Stimulated activated CD8-positive, alpha-beta memory T cell treated with anti-CD3 and anti-CD28 coated beads, Interleukin-4, amount 100 ng/mL, for 48 hours (primary cell): ENCODE results near the gene SLC12A7.
"Not testable (repeated sequence)": the region's sequence is repeated elsewhere in the genome, so short reads cannot be mapped to it uniquely, and the experiment has no call there.

Experiments used
- DNase-seq: peaks from one replicate; pipeline ENCODE4 v3.0.0-alpha.2; 2020

The SLC12A7 gene

GRCh38 chr5:1095990-1096363 lies 15.9 kb downstream of the SLC12A7 start:
- DNase-seq, result no peak

GRCh38 chr5:1095302-1095989 lies 16.4 kb downstream of the SLC12A7 start:
- no peak for DNase-seq

GRCh38 chr5:1094670-1095190 lies 17.1 kb downstream of the SLC12A7 start:
- no peak for DNase-seq

DNA sequence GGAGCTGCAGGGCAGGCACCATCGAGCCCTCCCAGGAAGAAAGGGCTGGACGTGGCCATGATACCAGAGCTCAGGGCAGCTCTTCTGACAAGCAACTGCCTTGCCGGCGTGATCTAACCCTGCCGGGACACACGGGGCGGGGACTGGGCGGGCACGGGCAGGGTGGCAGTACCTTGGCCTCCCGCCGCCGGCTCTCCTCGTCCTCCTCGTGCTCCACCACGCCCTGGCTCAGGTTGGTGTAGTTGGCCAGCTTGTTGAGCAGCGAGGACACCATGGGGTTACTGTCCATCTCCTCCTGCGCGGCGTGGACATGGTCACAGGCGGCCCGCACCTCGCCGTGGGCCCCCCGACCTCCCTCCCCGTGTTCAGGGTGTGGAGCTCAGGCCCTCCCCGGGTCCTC lies 18.5 kb downstream of the SLC12A7 start:
- DNase-seq, result no peak

DNA sequence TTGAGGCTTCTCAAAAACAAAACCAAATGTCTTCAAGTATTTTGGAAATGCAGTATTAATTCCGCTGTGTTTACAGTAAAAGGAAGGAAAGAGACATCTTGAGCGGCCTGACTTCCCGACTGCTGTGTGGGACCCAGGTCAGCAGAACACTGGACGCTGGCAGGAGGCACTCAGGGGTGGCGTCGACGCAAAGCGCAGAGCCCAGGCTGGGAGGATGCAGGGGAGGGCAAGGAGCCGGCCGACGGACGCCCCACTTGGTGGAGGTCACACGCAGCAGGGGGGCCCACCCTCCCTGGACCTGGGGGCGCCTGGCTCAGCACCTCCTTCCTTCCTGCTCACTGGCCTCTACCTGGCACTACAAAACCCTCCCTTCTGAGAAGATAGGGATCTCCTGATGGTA lies 19.7 kb downstream of the SLC12A7 start:
- no peak for DNase-seq

DNA sequence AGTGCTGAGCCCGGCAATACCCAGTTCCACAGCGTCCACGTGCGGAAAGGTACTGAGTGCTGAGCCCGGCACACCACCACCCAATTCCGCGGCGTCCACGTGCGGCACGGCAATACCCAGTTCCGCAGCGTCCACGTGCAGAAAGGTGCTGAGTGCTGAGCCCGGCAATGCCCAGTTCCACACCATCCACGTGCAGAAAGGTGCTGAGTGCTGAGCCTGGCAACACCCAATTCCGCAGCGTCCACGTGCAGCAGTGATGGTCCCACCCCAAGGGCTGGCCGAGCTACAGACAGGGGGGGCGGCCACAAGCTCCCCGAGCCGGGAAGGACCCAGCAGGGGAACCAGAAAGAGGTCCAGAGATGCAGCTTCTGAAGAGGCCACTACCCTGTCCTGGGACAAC lies 20.2 kb downstream of the SLC12A7 start:
- DNase-seq, result no peak

GRCh38 chr5:1090538-1090937 lies 21.3 kb downstream of the SLC12A7 start:
- DNase-seq, result no peak

- no peak for DNase-seq
These were observed 22.2 kb downstream of the SLC12A7 start for GRCh38 chr5:1089621-1090040.

DNA sequence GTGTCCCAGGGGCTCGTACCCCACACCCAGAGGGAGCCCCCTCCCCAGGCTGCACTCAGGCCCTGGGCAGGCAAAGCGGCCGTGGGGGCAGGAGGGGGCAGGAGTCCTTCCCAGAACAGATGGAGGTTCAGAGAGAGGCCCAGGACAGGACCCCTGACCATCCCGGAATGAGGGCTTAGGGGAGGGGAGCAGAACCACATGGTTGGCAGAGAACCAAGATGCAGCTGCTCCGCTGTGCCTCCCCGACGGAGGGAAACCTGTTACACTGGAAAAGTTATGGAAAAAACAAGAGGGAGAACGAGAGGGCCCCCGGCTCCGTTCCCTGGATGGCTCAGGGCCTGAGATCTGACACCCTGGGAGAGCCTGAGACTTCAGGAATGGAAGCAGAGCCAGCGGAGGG lies 22.7 kb downstream of the SLC12A7 start:
- no peak for DNase-seq

DNA sequence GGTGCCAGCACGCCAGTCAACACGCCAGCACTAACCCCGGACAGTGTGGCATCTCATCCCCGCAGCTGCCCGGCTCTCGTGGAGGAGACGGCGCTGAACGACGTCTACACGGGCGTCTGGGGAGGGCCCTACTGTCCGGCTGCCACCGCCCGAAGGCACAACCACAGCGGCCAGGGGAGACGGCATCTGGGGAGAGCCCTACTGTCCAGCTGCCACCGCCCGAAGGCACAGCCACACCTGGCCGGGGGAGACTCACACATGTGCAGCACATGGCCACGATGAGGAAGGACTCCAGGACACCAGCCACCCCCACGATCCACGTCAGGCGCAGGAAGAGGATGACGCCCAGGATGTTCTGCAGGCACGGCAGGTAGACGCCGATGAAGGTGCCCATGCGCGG lies 23.1 kb downstream of the SLC12A7 start:
- DNase-seq, result no peak

DNA sequence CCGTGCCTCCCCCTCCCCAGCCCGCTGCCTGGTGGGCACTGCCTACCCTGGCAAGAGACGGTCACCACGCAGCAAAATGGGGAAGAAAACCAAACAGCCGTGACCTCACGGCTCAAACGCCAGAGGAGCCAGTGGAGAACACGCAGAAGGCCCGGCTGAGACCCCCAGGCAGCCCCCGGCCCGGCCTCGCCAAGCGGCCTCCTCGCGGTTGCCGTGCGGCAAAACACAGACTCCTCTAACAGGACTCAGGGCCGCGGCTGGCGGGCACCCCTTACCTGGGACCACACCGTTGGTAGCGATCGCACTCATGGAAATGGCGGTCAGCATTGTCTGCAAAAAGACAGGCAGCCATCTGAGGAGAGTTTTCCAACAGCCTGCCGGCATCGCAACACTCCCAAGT lies 23.8 kb downstream of the SLC12A7 start:
- DNase-seq, result no peak

DNA sequence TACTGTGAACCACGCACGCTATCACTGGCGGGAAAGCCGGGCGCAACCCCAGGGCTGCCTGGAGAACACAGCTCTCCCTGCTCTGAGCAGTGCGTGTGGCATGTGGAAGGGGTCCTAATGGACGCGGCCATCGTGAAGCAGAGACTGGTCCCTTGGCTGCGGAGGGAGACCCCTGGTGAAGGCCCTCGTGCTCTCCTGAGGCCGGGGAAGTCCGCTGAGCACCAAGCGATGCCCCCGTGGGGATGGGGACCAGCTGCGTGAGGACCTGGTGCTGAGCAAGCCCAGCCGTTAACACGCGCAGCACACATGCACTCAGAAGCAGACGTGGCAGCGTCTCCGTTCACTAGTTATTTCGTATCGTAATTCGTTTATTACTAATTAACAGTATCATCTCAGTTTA lies 24.4 kb downstream of the SLC12A7 start:
- DNase-seq, result no peak

DNA sequence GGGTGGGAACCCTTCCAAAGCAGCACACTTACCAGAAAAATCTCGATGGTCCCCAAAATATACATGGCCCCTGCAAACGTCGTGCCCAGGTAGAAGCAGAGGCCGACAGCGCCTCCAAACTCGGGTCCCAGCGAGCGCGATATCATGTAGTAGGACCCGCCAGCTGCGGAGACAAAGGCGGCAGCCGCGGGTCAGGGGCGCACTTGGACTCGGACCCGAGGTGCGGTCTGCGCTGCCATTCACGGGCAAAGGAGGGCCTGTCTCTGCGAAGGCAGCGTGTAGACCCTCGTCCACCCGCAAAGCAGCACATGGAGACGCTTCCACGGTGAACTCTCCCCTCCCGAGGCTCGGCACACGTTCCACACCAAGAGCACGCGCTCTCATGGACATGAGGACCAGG lies 25.0 kb downstream of the SLC12A7 start:
- DNase-seq, result no peak

DNA sequence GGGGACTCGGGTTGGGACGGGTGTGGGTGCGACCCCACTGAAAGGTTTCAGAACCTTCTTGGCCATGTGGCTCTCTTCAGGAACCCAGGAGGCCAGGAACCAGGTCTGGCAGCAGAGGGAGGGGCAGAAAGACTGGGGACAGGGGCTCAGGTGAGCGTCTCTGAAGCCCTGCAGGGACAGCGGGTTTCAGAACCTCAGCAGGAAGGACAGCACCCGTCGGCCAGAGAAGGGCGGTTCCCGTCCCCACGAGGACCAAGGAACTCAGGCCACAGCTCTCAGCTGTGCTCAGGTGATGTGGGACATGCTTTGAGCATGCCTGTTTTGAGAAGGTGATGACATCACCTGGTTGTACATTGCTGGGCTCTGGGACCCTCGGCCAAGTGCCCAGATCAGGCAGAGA lies 25.7 kb downstream of the SLC12A7 start:
- DNase-seq, result no peak

- DNase-seq, result no peak
These were observed 26.5 kb downstream of the SLC12A7 start for GRCh38 chr5:1085391-1085790.

DNA sequence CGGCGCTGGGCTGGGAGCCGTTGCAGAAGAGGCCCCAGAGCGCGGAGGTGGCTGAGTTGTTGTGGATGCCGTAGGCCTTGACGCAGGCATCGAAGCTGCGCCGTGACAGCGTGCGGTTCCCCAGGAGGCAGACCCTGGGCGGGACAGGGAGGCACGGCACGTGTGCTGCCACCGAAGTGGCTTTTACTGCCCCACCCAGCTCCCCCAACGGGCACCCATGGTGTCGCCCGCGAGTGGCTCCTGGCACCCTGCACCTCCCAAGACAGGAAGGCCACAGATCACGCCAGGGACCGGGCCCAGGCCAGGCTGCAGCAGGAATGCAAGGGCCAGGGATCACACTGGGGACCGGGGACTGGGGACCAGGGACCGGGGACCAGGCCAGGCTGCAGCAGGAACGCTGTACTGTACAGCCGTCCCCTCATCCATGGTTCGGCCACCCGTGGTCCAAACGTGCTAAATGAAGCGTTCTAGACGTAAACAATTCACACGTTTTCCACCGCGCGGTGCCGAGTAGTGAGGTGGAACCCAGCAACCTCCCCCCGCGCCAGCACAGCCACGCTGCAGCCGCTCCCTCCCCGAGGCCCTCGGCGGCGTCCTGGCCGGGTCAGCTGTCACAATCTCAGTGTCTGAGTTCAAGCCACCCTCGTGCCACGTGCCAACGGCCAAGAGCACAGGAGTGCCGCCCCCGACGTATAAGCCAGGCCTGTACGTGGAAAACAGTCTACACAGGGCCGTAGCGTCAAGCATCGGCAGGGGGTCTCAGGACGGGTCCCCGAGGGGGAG lies 27.8 kb downstream of the SLC12A7 start:
- no peak for DNase-seq

DNA sequence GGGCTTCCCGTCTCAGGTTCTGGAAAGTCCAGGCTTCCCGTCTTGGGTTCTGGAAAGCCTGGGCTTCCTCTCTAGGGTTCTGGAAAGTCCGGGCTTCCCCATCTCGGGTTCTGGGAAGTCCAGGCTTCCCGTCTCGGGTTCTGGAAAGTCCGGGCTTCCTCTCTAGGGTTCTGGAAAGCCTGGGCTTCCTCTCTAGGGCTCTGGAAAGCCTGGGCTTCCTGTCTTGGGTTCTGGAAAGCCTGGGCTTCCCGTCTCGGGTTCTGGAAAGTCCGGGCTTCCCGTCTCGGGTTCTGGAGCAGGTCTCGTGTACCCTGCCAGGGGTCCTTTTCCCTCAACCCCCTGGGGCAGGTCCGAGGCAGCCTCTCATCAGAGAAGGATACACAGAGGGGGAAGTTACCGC lies 28.8 kb downstream of the SLC12A7 start:
- DNase-seq, result not testable (repeated sequence)

DNA sequence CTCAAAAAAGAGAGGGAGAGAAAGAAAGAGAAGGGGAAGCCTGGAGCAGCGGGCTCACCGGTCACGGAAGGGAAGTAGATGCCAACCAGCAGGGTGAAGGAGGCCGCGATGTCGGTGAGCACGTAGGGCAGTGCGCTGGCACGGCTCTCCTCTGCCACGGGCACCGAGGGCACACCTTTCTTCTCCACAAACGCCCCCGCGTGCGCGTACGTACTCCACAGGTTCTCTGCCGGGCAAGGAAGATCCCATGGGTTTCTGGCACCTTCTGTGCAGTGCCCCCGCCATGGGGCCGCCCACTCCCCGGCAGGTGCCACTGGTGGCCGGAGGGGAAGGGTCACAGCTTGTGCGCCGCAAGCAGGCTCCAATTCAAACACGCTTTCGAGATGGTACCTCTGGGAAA lies 30.3 kb downstream of the SLC12A7 start:
- DNase-seq, result no peak

GRCh38 chr5:1080432-1080831 lies 31.4 kb downstream of the SLC12A7 start:
- DNase-seq, result no peak

- DNase-seq, result no peak
These were observed 31.9 kb downstream of the SLC12A7 start for GRCh38 chr5:1079961-1080360.

DNA sequence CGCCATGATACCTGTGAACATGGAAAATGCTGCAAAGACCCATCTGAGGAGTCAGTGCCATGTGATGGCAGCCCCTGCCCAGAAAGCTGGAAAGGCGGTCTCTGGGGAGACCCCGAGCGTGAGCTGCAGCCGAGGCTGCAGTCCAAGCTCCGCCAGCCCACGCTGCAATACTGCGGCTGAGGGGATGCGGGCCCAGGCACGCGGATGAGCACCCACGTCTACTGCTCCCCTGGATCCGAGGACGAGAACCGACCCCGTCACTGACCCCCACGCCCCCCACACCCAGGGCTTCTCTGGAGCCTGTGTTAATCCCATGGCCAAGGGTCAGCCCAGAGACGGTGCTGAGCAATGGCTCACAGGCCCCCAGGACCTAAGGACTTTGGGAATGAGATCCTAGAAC lies 32.4 kb downstream of the SLC12A7 start:
- no peak for DNase-seq

GRCh38 chr5:1078851-1079250 lies 33.0 kb downstream of the SLC12A7 start:
- DNase-seq, result no peak

- DNase-seq, result no peak
These were observed 33.7 kb downstream of the SLC12A7 start for GRCh38 chr5:1078206-1078605.

GRCh38 chr5:1077491-1078020 lies 34.3 kb downstream of the SLC12A7 start:
- DNase-seq, result no peak
